Measurements from ENCODE around the gene GADD45GIP1. TPM values are rescaled to one million over a fixed set of nuclear protein-coding genes. Genes with fewer than 3 reads are reported as not detected.

The GADD45GIP1 gene
- total RNA-seq, 1 experiment from 2014 or later: 35.9 TPM

DNA sequence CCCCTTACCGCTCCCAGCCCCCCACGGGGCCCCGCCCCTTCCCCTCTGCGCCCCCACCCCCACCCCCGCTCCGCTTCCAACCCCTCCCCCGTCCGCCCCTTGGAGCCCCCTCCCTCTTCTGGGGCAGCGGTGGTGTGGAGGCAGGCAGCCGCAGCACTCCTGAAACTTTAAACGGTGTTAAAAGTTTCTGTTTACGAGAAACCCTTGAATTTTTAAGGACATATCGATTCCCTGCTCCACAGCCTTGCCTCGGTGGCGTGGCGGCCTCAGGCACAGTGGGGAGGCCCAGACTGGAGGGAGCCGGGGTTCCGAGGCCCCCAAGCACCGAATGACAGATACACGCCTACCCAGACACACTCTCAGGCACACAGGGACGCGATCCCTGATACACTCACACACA lies 33.4 kb upstream of the GADD45GIP1 start:
- ChIA-PET RAD21 (ENCODE audit: low non-redundant PET in 1 of 2, low total read pairs in 2 of 2, uncharacterized antibody in 2 of 2, unreplicated experiment in 2 of 2) (no interaction called here), CTCF (no interaction called here)
- no TSS peak for BruUV-seq (replicated peaks)

More for the DNA sequence above, 33.4 kb upstream of the GADD45GIP1 start:
- no peak for ATAC-seq
- H3K79me2 ChIP-seq (ENCODE audit: insufficient read depth, low read length): no peaks in the 10 kb centered on the region
- intact Hi-C loops (cut with micrococcal nuclease): no loop called here
- H3K4me2 ChIP-seq (ENCODE audit: low read length): no peak overlapping the region
- no peak overlapping the region for H3K4me3 ChIP-seq (replicated peaks in 1 of 2; ENCODE audit: low read depth in 1 of 2, low read length in 2 of 2)
- H3K9ac ChIP-seq (ENCODE audit: low read length): no peak overlapping the region
- H3K9me2 ChIP-seq (ENCODE audit: insufficient read depth): no peaks in the 10 kb centered on the region
- H3K4me1 ChIP-seq (ENCODE audit: control insufficient read depth in 1 of 2, insufficient read depth in 2 of 2, low read length in 2 of 2): peaks cover 6 to 14% of the 10 kb centered on the region in 2 experiments; a peak in 3 of 4 replicates
- H3K9me3 ChIP-seq (ENCODE audit: control insufficient read depth in 1 of 2, insufficient read depth in 1 of 2, low read depth in 1 of 2, low read length in 2 of 2): no peaks in the 10 kb centered on the region
- H4K20me1 ChIP-seq (ENCODE audit: insufficient read depth): no peaks in the 10 kb centered on the region
- H3K27me3 ChIP-seq (ENCODE audit: insufficient read depth, low read length): no peaks in the 10 kb centered on the region
- no peaks in the 10 kb centered on the region for H3K36me3 ChIP-seq (ENCODE audit: control insufficient read depth in 1 of 2, insufficient read depth in 2 of 2, low read length in 2 of 2)
- POLR2A ChIA-PET: no interaction called here
- H2AFZ ChIP-seq (ENCODE audit: low read depth, low read length, poor library complexity, severe bottlenecking): no peak overlapping the region
- no peak for TF ChIP-seq ZFX (IDR thresholded peaks at IDR 0.05)
- TF ChIP-seq EZH2 (IDR thresholded peaks at IDR 0.05): no peak
- TF ChIP-seq CTCF (IDR thresholded peaks at IDR 0.05 in 2 of 3, conservative IDR thresholded peaks at IDR 0.05 in 1 of 3; ENCODE audit: borderline replicate concordance in 1 of 3, insufficient read depth in 1 of 3, low read depth in 2 of 3, low read length in 2 of 3): no peak
- TF ChIP-seq SRF (IDR thresholded peaks at IDR 0.05; ENCODE audit: low read depth): no peak
- no peak for TF ChIP-seq RAD21 (IDR thresholded peaks at IDR 0.05; ENCODE audit: low read depth)
- no peak for TF ChIP-seq FOSL1 (IDR thresholded peaks at IDR 0.05; ENCODE audit: low read depth)
- TF ChIP-seq ZNF274 (IDR thresholded peaks at IDR 0.05; ENCODE audit: low read depth, low read length): no peak
- no peak for TF ChIP-seq REST (IDR thresholded peaks at IDR 0.05; ENCODE audit: low read depth)
- TF ChIP-seq EZH2phosphoT487 (IDR thresholded peaks at IDR 0.05; ENCODE audit: borderline replicate concordance): no peak
- no peak for TF ChIP-seq SP1 (IDR thresholded peaks at IDR 0.05; ENCODE audit: low read depth)
- no peak for TF ChIP-seq CBX3 (IDR thresholded peaks at IDR 0.05; ENCODE audit: low read depth)
- TF ChIP-seq, protein P1, sequence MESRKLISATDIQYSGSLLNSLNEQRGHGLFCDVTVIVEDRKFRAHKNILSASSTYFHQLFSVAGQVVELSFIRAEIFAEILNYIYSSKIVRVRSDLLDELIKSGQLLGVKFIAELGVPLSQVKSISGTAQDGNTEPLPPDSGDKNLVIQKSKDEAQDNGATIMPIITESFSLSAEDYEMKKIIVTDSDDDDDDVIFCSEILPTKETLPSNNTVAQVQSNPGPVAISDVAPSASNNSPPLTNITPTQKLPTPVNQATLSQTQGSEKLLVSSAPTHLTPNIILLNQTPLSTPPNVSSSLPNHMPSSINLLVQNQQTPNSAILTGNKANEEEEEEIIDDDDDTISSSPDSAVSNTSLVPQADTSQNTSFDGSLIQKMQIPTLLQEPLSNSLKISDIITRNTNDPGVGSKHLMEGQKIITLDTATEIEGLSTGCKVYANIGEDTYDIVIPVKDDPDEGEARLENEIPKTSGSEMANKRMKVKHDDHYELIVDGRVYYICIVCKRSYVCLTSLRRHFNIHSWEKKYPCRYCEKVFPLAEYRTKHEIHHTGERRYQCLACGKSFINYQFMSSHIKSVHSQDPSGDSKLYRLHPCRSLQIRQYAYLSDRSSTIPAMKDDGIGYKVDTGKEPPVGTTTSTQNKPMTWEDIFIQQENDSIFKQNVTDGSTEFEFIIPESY (IDR thresholded peaks at IDR 0.05; ENCODE audit: extremely low read depth, insufficient replicate concordance, low read length): no peak
- DNase-seq (ENCODE audit: low read depth, low spot score): no peak
- no peak overlapping the region for H3K27ac ChIP-seq (ENCODE audit: low read depth, low read length)
